HEK293 (cell line): Measurements from ENCODE around the gene ACTR8.

Experiments used
- CTCF ChIA-PET: fragments of 350-600 bp; formaldehyde crosslinking; extraction: SDS; loops from one replicate; lab custom pipeline; 2021; ENCODE audit warnings: antibody characterized with exemption; lab: Yijun Ruan, JAX
- POLR2A ChIA-PET: fragments of 300-600 bp; formaldehyde crosslinking; extraction: SDS; loops from one replicate; lab custom pipeline; 2020; ENCODE audit warnings: antibody characterized with exemption, inconsistent platforms; lab: Yijun Ruan, JAX
- H3K27ac ChIP-seq: fragments of 200-500 bp; sonication (Bioruptor generic); 2 replicates; pipeline ENCODE4 v1.5.1; 2014; ENCODE audit warnings: low read depth, low read length, control low read depth, inconsistent platforms; ENCODE audit errors: extremely low read depth
- H3K36me3 ChIP-seq, 2 experiments: fragments of 200-500 bp in 1 of 2; sonication (Bioruptor generic) in 1 of 2; 1 replicate in 1 of 2; 2 replicates in 1 of 2; pipeline ENCODE4 v1.5.1; 2014 to 2017; ENCODE audit warnings: inconsistent platforms in 2 of 2, low read length in 2 of 2; ENCODE audit not compliant: control insufficient read depth in 2 of 2, insufficient read depth in 1 of 2
- H3K4me1 ChIP-seq: fragments of 200-500 bp; sonication (Bioruptor generic); 2 replicates; pipeline ENCODE4 v1.5.1; 2014; ENCODE audit warnings: mild to moderate bottlenecking, low read length, inconsistent platforms; ENCODE audit not compliant: control insufficient read depth, insufficient read depth
- H3K4me3 ChIP-seq: 2 replicates; pipeline ENCODE4 v1.5.1; 2011; ENCODE audit warnings: low read depth, mild to moderate bottlenecking, control low read depth, low read length, moderate library complexity
- H3K9me3 ChIP-seq: fragments of 200-500 bp; sonication (Bioruptor generic); 2 replicates; pipeline ENCODE4 v1.5.1; 2014; ENCODE audit warnings: low read depth, low read length, inconsistent platforms; ENCODE audit not compliant: control insufficient read depth, insufficient read depth
- ZBTB11 ChIP-seq: fragments of 450-650 bp; formaldehyde crosslinking; conservative IDR thresholded peaks from 2 replicates; pipeline ENCODE4 v1.5.1; 2016; ENCODE audit warnings: low read depth, missing biosample characterization, missing genetic modification characterization
- ZNF221 ChIP-seq: fragments of 450-650 bp; formaldehyde crosslinking; IDR thresholded peaks from 2 replicates; pipeline ENCODE4 v1.5.1; 2017; ENCODE audit warnings: missing biosample characterization, missing genetic modification characterization, borderline replicate concordance
- ZNF280C ChIP-seq: fragments of 450-650 bp; formaldehyde crosslinking; IDR thresholded peaks from 2 replicates; pipeline ENCODE4 v1.5.1; 2016; ENCODE audit warnings: missing biosample characterization, missing genetic modification characterization
- ZNF394 ChIP-seq: fragments of 450-650 bp; formaldehyde crosslinking; IDR thresholded peaks from 2 replicates; pipeline ENCODE4 v1.5.1; 2016; ENCODE audit warnings: missing biosample characterization, missing genetic modification characterization, mild to moderate bottlenecking, moderate library complexity, borderline replicate concordance
- ZNF518A ChIP-seq: fragments of 450-650 bp; formaldehyde crosslinking; conservative IDR thresholded peaks from 2 replicates; pipeline ENCODE4 v1.5.1; 2016; ENCODE audit warnings: low read depth, missing biosample characterization, missing genetic modification characterization
- ZNF621 ChIP-seq: fragments of 450-650 bp; formaldehyde crosslinking; IDR thresholded peaks from 2 replicates; pipeline ENCODE4 v1.5.1; 2017; ENCODE audit warnings: missing biosample characterization, missing genetic modification characterization
- ZNF645 ChIP-seq: fragments of 450-650 bp; formaldehyde crosslinking; IDR thresholded peaks from 2 replicates; pipeline ENCODE4; 2016; ENCODE audit warnings: missing biosample characterization, missing genetic modification characterization
- ZNF747 ChIP-seq: fragments of 450-650 bp; formaldehyde crosslinking; IDR thresholded peaks from 2 replicates; pipeline ENCODE4 v1.5.1; 2016; ENCODE audit warnings: missing biosample characterization, missing genetic modification characterization
- ZSCAN18 ChIP-seq: fragments of 450-650 bp; formaldehyde crosslinking; IDR thresholded peaks from 2 replicates; pipeline ENCODE4 v1.5.1; 2016; ENCODE audit warnings: missing biosample characterization, missing genetic modification characterization
- TF ChIP-seq, protein P1 (sequence below): fragments of 450-650 bp; formaldehyde crosslinking; optimal IDR thresholded peaks from 2 replicates; pipeline ENCODE3; 2016; ENCODE audit warnings: missing biosample characterization, mild to moderate bottlenecking, missing genetic modification characterization

Gene ACTR8

DNA sequence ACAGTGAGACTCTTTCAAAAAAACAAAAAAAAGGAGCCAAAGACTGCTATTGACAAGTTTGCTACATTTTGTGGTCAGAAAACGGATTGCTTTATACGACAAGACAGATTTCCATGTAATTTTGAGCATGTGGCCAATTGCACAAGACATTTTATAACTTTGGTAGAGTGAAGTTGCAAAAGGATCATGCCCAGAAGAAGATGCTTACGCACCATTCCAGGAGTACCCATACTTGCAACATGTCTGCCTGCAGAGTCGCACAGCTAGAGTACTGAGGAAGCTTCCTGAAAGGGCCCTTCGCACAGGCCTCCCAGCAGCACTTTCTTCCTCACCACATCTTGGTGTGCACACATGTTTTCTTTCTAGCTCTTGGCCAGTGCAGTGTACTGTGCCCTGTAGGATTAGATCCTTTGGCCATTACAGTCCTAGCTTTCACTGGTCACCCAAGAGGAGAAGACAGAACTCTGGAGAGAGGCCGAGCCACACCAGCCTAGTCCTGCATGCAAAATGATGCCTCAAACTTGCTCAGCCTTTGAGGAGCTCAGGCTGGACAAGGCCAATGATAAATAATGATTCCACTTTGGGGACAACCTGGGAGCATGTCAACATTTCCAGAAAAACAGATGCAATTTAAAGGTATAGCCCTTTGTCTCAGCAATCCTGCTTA, 47.4 kb downstream of the ACTR8 start:
- ChIA-PET CTCF (no interaction called here), POLR2A (no interaction called here)
- H3K27ac ChIP-seq, result no peak overlapping the region
- TF ChIP-seq ZNF621 (tag by site-specific recombination) (no peak), ZNF747 (tag by site-specific recombination) (no peak), ZNF280C (tag by site-specific recombination) (no peak), ZNF394 (tag by site-specific recombination) (no peak), ZNF221 (no peak)
- no peaks in the 10 kb centered on the region for H3K4me1 ChIP-seq
- no peaks in the 10 kb centered on the region for H3K9me3 ChIP-seq
- no peak overlapping the region for H3K4me3 ChIP-seq
- H3K36me3 ChIP-seq, result peaks cover 0 to 47% of the 10 kb centered on the region in 2 experiments; a peak in 1 of 3 replicates

DNA sequence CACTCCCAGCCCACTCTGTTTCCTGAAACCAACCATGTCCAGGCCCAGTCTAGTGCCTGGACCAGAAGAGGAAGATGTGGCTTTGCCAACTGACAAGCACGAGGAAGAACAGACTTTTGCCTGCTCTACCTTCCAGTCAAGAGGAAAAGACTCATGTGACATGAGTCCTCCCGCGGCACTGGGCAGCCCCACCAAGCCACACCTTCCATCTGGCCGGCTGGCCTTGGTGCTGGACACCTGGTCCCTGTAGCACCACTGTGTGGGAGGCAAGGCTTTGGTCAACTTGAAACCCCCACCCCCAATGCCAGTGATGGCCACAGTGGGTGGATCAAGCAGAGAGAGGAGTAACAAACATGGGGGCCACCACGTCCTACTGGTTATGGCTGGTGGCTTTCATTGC, 48.3 kb downstream of the ACTR8 start:
- H3K36me3 ChIP-seq, result peaks cover 0 to 38% of the 10 kb centered on the region in 2 experiments; a peak in 1 of 3 replicates
- no peaks in the 10 kb centered on the region for H3K9me3 ChIP-seq
- no peak overlapping the region for H3K4me3 ChIP-seq
- POLR2A ChIA-PET, result no interaction called here
- CTCF ChIA-PET, result interaction anchor here (0.7 kb wide), 1 partner anchor 89 kb away, joined by 3 read pairs; no protein-coding TSS in a partner anchor
- H3K27ac ChIP-seq, result no peak overlapping the region
- H3K4me1 ChIP-seq, result no peaks in the 10 kb centered on the region
- TF ChIP-seq ZNF394 (tag by site-specific recombination) (no peak), ZSCAN18 (tag by site-specific recombination) (no peak), ZNF645 (no peak), ZBTB11 (tag by site-specific recombination) (no peak), ZNF518A (tag by site-specific recombination) (no peak)
- TF ChIP-seq, protein P1, sequence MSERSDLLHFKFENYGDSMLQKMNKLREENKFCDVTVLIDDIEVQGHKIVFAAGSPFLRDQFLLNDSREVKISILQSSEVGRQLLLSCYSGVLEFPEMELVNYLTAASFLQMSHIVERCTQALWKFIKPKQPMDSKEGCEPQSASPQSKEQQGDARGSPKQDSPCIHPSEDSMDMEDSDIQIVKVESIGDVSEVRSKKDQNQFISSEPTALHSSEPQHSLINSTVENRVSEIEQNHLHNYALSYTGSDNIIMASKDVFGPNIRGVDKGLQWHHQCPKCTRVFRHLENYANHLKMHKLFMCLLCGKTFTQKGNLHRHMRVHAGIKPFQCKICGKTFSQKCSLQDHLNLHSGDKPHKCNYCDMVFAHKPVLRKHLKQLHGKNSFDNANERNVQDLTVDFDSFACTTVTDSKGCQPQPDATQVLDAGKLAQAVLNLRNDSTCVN (tag by site-specific recombination), result no peak
